Hematopoietic multipotent progenitor cell treated with erythropoietin and hydrocortisone succinate and interleukin-3 and kit ligand, for 17 days (in vitro differentiated cells): ENCODE results near the gene C1QTNF6.
A peak's percentile ranks its signal among the peaks of the same experiment; 100 is the strongest.

Experiments
- DNase-seq: peaks from one replicate; pipeline ENCODE4 v3.0.0-alpha.2; 2015; ENCODE audit warnings: low spot score

The C1QTNF6 gene

GRCh38 chr22:37162221-37163095 lies 25.6 kb downstream of the C1QTNF6 start:
- DNase-seq: no peak

GRCh38 chr22:37161443-37161842 lies 26.6 kb downstream of the C1QTNF6 start:
- DNase-seq: peak; percentile 26

- no peak for DNase-seq
Measured at GRCh38 chr22:37160027-37160426, 28.0 kb downstream of the C1QTNF6 start.

- DNase-seq: no peak
Measured at GRCh38 chr22:37158963-37159290, 29.1 kb downstream of the C1QTNF6 start.

GRCh38 chr22:37157516-37158285 lies 30.3 kb downstream of the C1QTNF6 start:
- DNase-seq: no peak

- no peak for DNase-seq
Measured at GRCh38 chr22:37156686-37157435, 31.2 kb downstream of the C1QTNF6 start.

- DNase-seq: no peak
Measured at GRCh38 chr22:37155971-37156370, 32.1 kb downstream of the C1QTNF6 start.

GRCh38 chr22:37154925-37155712 lies 32.9 kb downstream of the C1QTNF6 start:
- no peak for DNase-seq

- DNase-seq: no peak
Measured at GRCh38 chr22:37153901-37154300, 34.1 kb downstream of the C1QTNF6 start.

GRCh38 chr22:37151401-37151800 lies 36.6 kb downstream of the C1QTNF6 start:
- DNase-seq: no peak

- no peak for DNase-seq
Measured at GRCh38 chr22:37150701-37151100, 37.3 kb downstream of the C1QTNF6 start.

GRCh38 chr22:37148742-37149665 lies 39.0 kb downstream of the C1QTNF6 start:
- no peak for DNase-seq

GRCh38 chr22:37148031-37148651 lies 39.9 kb downstream of the C1QTNF6 start:
- no peak for DNase-seq

- DNase-seq: no peak
Measured at GRCh38 chr22:37147186-37147990, 40.7 kb downstream of the C1QTNF6 start.

GRCh38 chr22:37146507-37147180 lies 41.4 kb downstream of the C1QTNF6 start:
- DNase-seq: no peak

- no peak for DNase-seq
Measured at GRCh38 chr22:37146051-37146385, 42.0 kb downstream of the C1QTNF6 start.

GRCh38 chr22:37145180-37146050 lies 42.6 kb downstream of the C1QTNF6 start:
- no peak for DNase-seq

GRCh38 chr22:37144180-37144554 lies 43.9 kb downstream of the C1QTNF6 start:
- DNase-seq: no peak
